Kidney epithelial cell (primary cell): ENCODE measurements around the gene MTIF2. TPM values are rescaled to one million over a fixed set of nuclear protein-coding genes. Genes with fewer than 3 reads are reported as not detected.
"Not testable (repeated sequence)": the region's sequence is repeated elsewhere in the genome, so short reads cannot be mapped to it uniquely, and the experiment has no call there.

Source experiments
- DNase-seq: peaks from one replicate; pipeline ENCODE4 v3.0.0-alpha.2; 2010; ENCODE audit warnings: low read depth
- H3K27me3 ChIP-seq: 2 replicates; pipeline ENCODE4 v1.6.0; 2011; ENCODE audit warnings: low read length; ENCODE audit not compliant: control insufficient read depth, insufficient read depth
- H3K36me3 ChIP-seq: 2 replicates; pipeline ENCODE4 v1.5.1; 2011; ENCODE audit warnings: low read length; ENCODE audit not compliant: control insufficient read depth, insufficient read depth
- H3K4me3 ChIP-seq: 2 replicates; pipeline ENCODE4 v1.5.1; 2011; ENCODE audit warnings: low read depth, mild to moderate bottlenecking, control low read depth, low read length
- CTCF ChIP-seq: IDR thresholded peaks from 2 replicates; pipeline ENCODE4 v1.5.1; 2011; ENCODE audit warnings: mild to moderate bottlenecking, moderate library complexity, low read length, control low read depth, inconsistent platforms; ENCODE audit not compliant: insufficient read depth, poor library complexity, severe bottlenecking
- total RNA-seq: library from RNA; depleted of rRNA; stranded (reverse); fragments of >200 nt; gene quantifications from 2 replicates; pipeline ENCODE4 v1.2.3, GENCODE V29; 2015

MTIF2 gene
- total RNA-seq, 1 donor from 2014 or later = 39.9 TPM

- no peak for DNase-seq
- peaks cover 1% of the 10 kb centered on the region for H3K36me3 ChIP-seq
- no peaks in the 10 kb centered on the region for H3K27me3 ChIP-seq
- no peak for TF ChIP-seq CTCF
- H3K4me3 ChIP-seq = no peak overlapping the region
Measured at GRCh38 chr2:55296393-55296792, 27.4 kb upstream of the MTIF2 start.

GRCh38 chr2:55283083-55283482 is 14.1 kb upstream of the MTIF2 start:
- DNase-seq = no peak
- TF ChIP-seq CTCF = no peak
- no peak overlapping the region for H3K4me3 ChIP-seq

GRCh38 chr2:55282110-55282917 is 13.3 kb upstream of the MTIF2 start:
- Histone ChIP-seq H3K36me3 (no peaks in the 10 kb centered on the region), H3K4me3 (peak overlapping the region; percentile 70), H3K27me3 (no peaks in the 10 kb centered on the region)
- peak; percentile 54 for DNase-seq
- TF ChIP-seq CTCF = no peak

More at GRCh38 chr2:55283083-55283482, 14.1 kb upstream of the MTIF2 start:
- no peaks in the 10 kb centered on the region for H3K27me3 ChIP-seq
- H3K36me3 ChIP-seq = no peaks in the 10 kb centered on the region

- not testable (repeated sequence) for H3K36me3 ChIP-seq, DNase-seq, H3K27me3 ChIP-seq, H3K4me3 ChIP-seq
Measured at GRCh38 chr2:55280851-55281546, 12.0 kb upstream of the MTIF2 start.

GRCh38 chr2:55279859-55280424 is 10.9 kb upstream of the MTIF2 start:
- H3K27me3 ChIP-seq, H3K4me3 ChIP-seq, DNase-seq, H3K36me3 ChIP-seq: not testable (repeated sequence)

- not testable (repeated sequence) for H3K4me3 ChIP-seq, H3K36me3 ChIP-seq, H3K27me3 ChIP-seq, DNase-seq
Measured at GRCh38 chr2:55279214-55279835, 10.3 kb upstream of the MTIF2 start.

GRCh38 chr2:55277310-55277709 is 8.3 kb upstream of the MTIF2 start:
- no peak overlapping the region for H3K4me3 ChIP-seq
- DNase-seq = no peak
- H3K27me3 ChIP-seq = no peaks in the 10 kb centered on the region
- TF ChIP-seq CTCF = no peak
- H3K36me3 ChIP-seq = no peaks in the 10 kb centered on the region

GRCh38 chr2:55274346-55274745 is 5.3 kb upstream of the MTIF2 start:
- not testable (repeated sequence) for H3K36me3 ChIP-seq, DNase-seq, H3K4me3 ChIP-seq, H3K27me3 ChIP-seq
